GM12892 (cell line): ENCODE measurements around the gene KIF16B.

ENCODE experiments used
- POLR2A ChIP-seq: IDR thresholded peaks from 2 replicates; pipeline ENCODE4 v1.6.1; 2011; ENCODE audit warnings: low read depth, low read length, control low read depth
- POLR2AphosphoS5 ChIP-seq: IDR thresholded peaks from 2 replicates; pipeline ENCODE4 v1.6.1; 2011; ENCODE audit warnings: low read depth, low read length, control low read depth
- TAF1 ChIP-seq: IDR thresholded peaks from 2 replicates; pipeline ENCODE4 v1.6.1; 2011; ENCODE audit warnings: low read depth, mild to moderate bottlenecking, control low read depth, low read length, borderline replicate concordance

DNA sequence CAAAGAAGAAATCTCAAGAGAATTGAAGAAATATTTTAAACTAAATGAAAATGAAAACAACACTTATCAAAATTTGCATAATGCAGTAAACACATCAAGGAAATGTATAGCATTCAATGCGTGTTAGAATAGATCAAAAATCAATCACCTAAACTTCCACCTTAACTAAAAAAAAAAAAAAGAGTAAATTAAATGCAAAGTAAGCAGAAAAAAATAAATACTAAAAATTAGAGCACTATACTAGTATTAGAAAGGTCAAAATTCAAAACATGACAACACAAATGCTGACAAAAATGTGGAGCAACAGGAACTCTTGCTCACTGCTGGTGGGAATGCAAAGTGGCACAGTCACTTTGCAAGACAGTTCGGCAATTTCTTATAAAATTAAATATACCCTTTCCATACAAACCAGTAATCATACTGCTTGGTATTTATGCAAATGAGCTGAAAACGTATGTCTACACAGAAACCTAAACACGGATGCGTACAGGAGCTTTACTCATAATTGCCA, 103.8 kb downstream of the KIF16B start:
- TF ChIP-seq TAF1 = no peak
- TF ChIP-seq POLR2A = no peak
- no peak for TF ChIP-seq POLR2AphosphoS5
